ENCODE data around the gene CPT1C.

DNA sequence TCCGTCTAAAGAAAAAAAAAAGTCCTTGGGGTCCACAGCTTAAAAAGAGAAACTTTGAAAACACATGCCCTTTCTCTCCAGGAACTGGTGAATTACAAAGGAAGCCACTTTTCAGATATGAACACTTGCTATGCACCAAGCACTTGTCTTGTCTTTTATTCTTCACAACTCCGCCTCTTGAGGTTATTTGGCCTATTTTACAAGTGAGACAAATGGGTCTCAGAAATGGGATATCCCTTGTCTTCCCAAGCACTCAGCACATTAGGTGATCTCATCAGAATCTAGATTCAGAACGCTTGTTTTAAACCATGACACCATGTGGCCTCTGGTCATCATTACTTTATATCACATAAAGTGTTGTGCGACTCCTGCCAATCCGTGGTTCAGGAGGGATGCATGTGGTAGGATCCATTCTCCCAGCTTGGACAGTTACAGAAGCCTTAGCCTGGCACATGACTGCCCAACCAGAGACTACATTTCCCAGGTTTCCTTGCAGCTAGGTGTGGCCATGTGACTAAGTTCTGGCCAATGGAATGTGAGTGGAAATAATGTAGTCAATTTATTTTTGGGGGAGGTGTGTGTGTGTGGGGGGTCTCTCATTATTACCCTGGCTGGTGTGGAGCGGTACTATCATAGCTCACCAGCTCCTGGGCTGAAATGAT lies 58.3 kb downstream of the CPT1C start:
- TF ChIP-seq, protein P1, sequence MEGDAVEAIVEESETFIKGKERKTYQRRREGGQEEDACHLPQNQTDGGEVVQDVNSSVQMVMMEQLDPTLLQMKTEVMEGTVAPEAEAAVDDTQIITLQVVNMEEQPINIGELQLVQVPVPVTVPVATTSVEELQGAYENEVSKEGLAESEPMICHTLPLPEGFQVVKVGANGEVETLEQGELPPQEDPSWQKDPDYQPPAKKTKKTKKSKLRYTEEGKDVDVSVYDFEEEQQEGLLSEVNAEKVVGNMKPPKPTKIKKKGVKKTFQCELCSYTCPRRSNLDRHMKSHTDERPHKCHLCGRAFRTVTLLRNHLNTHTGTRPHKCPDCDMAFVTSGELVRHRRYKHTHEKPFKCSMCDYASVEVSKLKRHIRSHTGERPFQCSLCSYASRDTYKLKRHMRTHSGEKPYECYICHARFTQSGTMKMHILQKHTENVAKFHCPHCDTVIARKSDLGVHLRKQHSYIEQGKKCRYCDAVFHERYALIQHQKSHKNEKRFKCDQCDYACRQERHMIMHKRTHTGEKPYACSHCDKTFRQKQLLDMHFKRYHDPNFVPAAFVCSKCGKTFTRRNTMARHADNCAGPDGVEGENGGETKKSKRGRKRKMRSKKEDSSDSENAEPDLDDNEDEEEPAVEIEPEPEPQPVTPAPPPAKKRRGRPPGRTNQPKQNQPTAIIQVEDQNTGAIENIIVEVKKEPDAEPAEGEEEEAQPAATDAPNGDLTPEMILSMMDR (IDR thresholded peaks at IDR 0.05) = no peak
- TF ChIP-seq POLR2A (IDR thresholded peaks at IDR 0.05) = no peak

Data from esophagus squamous epithelium (tissue), 4 donors.